ENCODE data around the gene AMBRA1.

The AMBRA1 gene

GRCh38 chr11:46386005-46386578 lies 207.7 kb downstream of the AMBRA1 start:
- DNase-seq (ENCODE audit: extremely low read depth, insufficient read length): no peak

DNA sequence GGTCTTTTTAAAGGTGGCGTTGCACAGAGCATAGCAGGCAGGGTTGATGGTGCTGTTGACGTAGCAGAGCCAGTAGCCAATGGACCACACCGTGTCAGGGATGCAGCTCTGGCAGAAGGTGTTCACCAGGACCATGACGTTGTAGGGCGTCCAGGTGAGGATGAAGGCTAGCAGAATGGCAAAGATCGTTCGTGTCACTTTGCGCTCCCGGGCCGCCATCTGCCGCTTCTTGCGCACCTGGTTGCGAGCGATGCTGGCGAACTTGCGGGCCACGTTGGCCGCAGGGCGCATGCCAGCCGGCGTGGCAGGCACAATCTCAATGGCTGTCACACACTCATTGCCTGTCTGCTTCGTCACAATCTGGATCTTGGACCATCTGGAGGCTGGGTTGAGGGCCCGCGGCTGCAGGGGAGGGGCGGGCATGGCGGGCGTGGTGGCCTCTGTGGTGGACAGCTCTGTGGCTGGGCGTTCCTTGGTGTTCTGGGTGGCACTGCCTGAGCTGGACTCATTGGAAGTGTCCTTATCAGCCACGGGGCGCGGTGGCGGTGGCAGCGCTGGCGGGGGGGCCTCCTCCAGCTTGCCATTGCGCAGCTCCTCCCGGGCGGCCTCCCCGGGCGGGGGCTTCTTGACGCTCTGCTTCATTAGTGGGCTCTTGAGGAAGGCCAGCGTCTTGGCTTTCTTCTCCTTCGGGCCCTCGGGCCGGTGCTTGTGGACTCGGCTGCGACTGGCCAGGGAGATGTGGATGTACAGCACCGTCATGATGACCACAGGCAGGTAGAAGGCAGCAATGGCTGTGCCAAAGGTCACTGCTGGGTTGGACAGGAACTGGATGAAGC lies 208.4 kb downstream of the AMBRA1 start:
- no peaks in the 10 kb centered on the region for H3K36me3 ChIP-seq (ENCODE audit: control insufficient read depth, insufficient read depth, low read length)
- no peak overlapping the region for H3K4me3 ChIP-seq (replicated peaks; ENCODE audit: low read depth, low read length)
- H3K27me3 ChIP-seq (replicated peaks; ENCODE audit: control insufficient read depth, insufficient read depth, low read length): peaks cover 2% of the 10 kb centered on the region; the same call in 1 of the 2 replicates
- TF ChIP-seq, protein P1, sequence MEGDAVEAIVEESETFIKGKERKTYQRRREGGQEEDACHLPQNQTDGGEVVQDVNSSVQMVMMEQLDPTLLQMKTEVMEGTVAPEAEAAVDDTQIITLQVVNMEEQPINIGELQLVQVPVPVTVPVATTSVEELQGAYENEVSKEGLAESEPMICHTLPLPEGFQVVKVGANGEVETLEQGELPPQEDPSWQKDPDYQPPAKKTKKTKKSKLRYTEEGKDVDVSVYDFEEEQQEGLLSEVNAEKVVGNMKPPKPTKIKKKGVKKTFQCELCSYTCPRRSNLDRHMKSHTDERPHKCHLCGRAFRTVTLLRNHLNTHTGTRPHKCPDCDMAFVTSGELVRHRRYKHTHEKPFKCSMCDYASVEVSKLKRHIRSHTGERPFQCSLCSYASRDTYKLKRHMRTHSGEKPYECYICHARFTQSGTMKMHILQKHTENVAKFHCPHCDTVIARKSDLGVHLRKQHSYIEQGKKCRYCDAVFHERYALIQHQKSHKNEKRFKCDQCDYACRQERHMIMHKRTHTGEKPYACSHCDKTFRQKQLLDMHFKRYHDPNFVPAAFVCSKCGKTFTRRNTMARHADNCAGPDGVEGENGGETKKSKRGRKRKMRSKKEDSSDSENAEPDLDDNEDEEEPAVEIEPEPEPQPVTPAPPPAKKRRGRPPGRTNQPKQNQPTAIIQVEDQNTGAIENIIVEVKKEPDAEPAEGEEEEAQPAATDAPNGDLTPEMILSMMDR (IDR thresholded peaks at IDR 0.05; ENCODE audit: insufficient read depth, low read length, poor library complexity, severe bottlenecking): no peak
- DNase-seq (ENCODE audit: extremely low read depth, insufficient read length): no peak

More at GRCh38 chr11:46386005-46386578, 207.7 kb downstream of the AMBRA1 start:
- TF ChIP-seq, protein P1 (IDR thresholded peaks at IDR 0.05; ENCODE audit: insufficient read depth, low read length, poor library complexity, severe bottlenecking): no peak
- Histone ChIP-seq H3K36me3 (ENCODE audit: control insufficient read depth, insufficient read depth, low read length) (no peaks in the 10 kb centered on the region), H3K27me3 (replicated peaks; ENCODE audit: control insufficient read depth, insufficient read depth, low read length) (peaks cover 4% of the 10 kb centered on the region; the same call in 1 of the 2 replicates), H3K4me3 (replicated peaks; ENCODE audit: low read depth, low read length) (no peak overlapping the region)

DNA sequence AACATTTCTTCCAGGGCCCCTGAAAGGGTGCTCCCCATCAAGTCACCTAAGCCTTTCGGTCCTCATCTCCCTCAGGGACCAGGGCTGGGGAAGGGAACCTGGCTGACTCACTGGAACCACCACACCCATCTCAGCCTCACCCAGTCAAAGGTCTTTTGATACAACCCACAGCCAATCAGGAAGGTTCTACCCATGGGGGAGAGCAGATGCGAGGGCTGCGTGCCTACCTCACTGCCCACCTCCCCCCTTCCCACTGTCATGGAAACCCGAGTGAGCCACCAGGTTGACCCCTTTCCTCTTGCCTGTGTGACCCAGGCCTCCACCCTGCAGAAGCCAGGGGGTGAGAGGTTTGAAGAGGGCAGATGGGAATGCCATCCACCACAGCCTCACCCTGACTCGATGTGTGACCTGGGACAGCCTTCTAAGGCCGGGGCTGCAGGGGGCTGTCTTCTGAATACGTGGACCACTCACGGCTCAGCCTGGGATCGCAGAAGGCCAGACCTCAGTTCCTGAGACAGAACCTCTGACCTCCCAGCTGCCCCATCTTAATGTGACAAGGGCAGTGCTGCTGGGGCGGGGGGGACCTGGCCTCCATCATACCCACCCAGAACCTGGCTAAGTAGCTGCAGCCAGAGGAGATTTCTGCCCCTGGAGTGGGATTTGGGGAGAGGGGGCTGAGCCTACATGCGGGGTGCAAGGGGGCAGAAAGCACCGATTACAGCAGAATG lies 209.7 kb downstream of the AMBRA1 start:
- Histone ChIP-seq H3K4me3 (replicated peaks; ENCODE audit: low read depth, low read length) (no peak overlapping the region), H3K36me3 (ENCODE audit: control insufficient read depth, insufficient read depth, low read length) (no peaks in the 10 kb centered on the region), H3K27me3 (replicated peaks; ENCODE audit: control insufficient read depth, insufficient read depth, low read length) (peaks cover 1% of the 10 kb centered on the region; the same call in 1 of the 2 replicates)
- no peak for DNase-seq (ENCODE audit: extremely low read depth, insufficient read length)
- TF ChIP-seq, protein P1 (IDR thresholded peaks at IDR 0.05; ENCODE audit: insufficient read depth, low read length, poor library complexity, severe bottlenecking): no peak

- H3K4me3 ChIP-seq (replicated peaks; ENCODE audit: low read depth, low read length): no peak overlapping the region
- no peak for DNase-seq (ENCODE audit: extremely low read depth, insufficient read length)
- TF ChIP-seq, protein P1 (IDR thresholded peaks at IDR 0.05; ENCODE audit: insufficient read depth, low read length, poor library complexity, severe bottlenecking): no peak
- H3K36me3 ChIP-seq (ENCODE audit: control insufficient read depth, insufficient read depth, low read length): peaks cover 3% of the 10 kb centered on the region
- peaks cover 1% of the 10 kb centered on the region; the same call in 1 of the 2 replicates for H3K27me3 ChIP-seq (replicated peaks; ENCODE audit: control insufficient read depth, insufficient read depth, low read length)
Measured at GRCh38 chr11:46383404-46383758, 210.4 kb downstream of the AMBRA1 start.

DNA sequence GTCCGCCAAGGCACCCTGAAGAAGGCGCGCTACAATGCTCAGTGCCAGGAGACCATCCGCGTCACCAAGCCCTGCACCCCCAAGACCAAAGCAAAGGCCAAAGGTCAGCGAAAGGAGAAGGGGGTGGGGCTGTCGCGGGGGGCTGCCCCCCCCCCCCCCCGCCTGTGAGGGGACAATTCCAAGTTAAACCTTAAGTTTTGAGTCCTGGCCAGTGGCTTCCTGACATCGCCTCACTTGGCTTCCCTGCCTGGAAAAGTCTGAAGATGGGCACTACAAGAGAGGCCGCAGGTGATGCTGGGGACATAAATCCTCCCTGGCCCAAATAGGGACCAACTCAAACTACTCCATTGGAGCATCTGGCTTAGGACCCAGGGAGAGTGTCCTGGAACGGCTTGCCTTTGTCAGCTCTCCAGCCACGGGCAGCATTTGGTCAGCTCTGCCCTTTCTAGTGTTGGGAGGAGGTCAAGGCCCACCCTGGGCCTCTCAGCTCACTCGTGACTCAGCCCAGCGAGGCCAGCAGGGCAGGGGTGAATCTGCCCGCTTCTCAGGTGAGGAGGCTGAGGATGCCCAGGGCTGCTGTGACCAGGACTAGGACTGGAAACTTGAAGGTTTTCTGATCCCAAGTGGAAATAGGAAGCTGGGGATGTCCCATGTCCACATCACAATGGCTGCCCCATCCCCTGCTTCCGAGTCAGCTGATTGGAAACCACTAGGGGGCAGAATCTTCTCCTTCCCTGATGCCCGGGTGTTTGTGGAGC lies 211.0 kb downstream of the AMBRA1 start:
- H3K36me3 ChIP-seq (ENCODE audit: control insufficient read depth, insufficient read depth, low read length): peaks cover 5% of the 10 kb centered on the region
- TF ChIP-seq, protein P1 (IDR thresholded peaks at IDR 0.05; ENCODE audit: insufficient read depth, low read length, poor library complexity, severe bottlenecking): peak; percentile 35
- no peak for DNase-seq (ENCODE audit: extremely low read depth, insufficient read length)
- peaks cover 1% of the 10 kb centered on the region; the same call in 1 of the 2 replicates for H3K27me3 ChIP-seq (replicated peaks; ENCODE audit: control insufficient read depth, insufficient read depth, low read length)
- H3K4me3 ChIP-seq (replicated peaks; ENCODE audit: low read depth, low read length): no peak overlapping the region

All from GM06990 (cell line).